Transverse colon (tissue), 4 donors: ENCODE results near the gene PFN3. TPM values are rescaled to one million over a fixed set of nuclear protein-coding genes. Genes with fewer than 3 reads are reported as not detected.

Source experiments
- DNase-seq: peaks from one replicate; pipeline ENCODE4 v3.0.0-alpha.2; 2019
- H3K27ac ChIP-seq, 4 donors: fragments of 200-600 bp; sonication (generic); 2 replicates each; pipeline ENCODE4 v1.5.1; 2016 to 2018; ENCODE audit warnings: inconsistent platforms in 4 of 4
- H3K27me3 ChIP-seq: fragments of 200-600 bp; sonication (generic); 2 replicates; pipeline ENCODE4 v1.5.1; 2017; ENCODE audit warnings: inconsistent platforms
- H3K36me3 ChIP-seq, 4 donors: fragments of 200-600 bp; sonication (generic); 2 replicates each; pipeline ENCODE4 v1.5.1; 2017 to 2019; ENCODE audit warnings: inconsistent platforms in 4 of 4
- H3K4me1 ChIP-seq, 4 donors: fragments of 200-600 bp; sonication (generic); 2 replicates each; pipeline ENCODE4 v1.5.1; 2017 to 2020; ENCODE audit warnings: inconsistent platforms in 4 of 4
- H3K4me3 ChIP-seq, 4 donors: fragments of 200-600 bp; sonication (generic); 1 replicate in 1 of 4; 2 replicates in 3 of 4; pipeline versions ENCODE4 v1.5.1 to v1.6.1; 2017 to 2019; ENCODE audit warnings: inconsistent platforms in 4 of 4
- H3K9me3 ChIP-seq, 2 donors: fragments of 200-600 bp; sonication (generic); 2 replicates each; pipeline ENCODE4 v1.5.1; 2017 to 2019; ENCODE audit warnings: inconsistent platforms in 2 of 2
- EP300 ChIP-seq: sonication (generic); formaldehyde crosslinking; IDR thresholded peaks from one replicate; pipeline ENCODE4 v1.6.1; 2017; ENCODE audit warnings: antibody characterized with exemption, low read depth
- POLR2A ChIP-seq: fragments of 450-650 bp; IDR thresholded peaks from one replicate; pipeline ENCODE4 v1.6.1; 2016; ENCODE audit warnings: antibody characterized with exemption, mild to moderate bottlenecking, moderate library complexity
- POLR2AphosphoS5 ChIP-seq, 3 donors: sonication (generic); formaldehyde crosslinking; IDR thresholded peaks; one replicate each; pipeline ENCODE4 v1.6.1; 2016; ENCODE audit warnings: antibody characterized with exemption in 3 of 3
- WGBS, 2 donors: methylation state at CpG; one replicate each; pipeline ENCODE4 v1.1.5; 2018; ENCODE audit warnings: low coverage in 1 of 2; 5-methylcytosine and 5-hydroxymethylcytosine counted together
- in situ Hi-C, 4 donors: fragments of 200-750 bp; cut with MboI; loops; one replicate each; pipeline versions ENCODE4 v1.15.0 to v1.15.1; 2017; ENCODE audit warnings: low sequenced_read_pairs in 3 of 4, low pct_ligation_motif_present in 1 of 4, low pct_unique_long_range_greater_than_20kb in 1 of 4
- intact Hi-C: fragments of 100-400 bp; cut with DNase I; formaldehyde crosslinking; loops from one replicate; pipeline ENCODE4 v1.15.1; 2023; ENCODE audit warnings: low total_unique reads
- total RNA-seq, 4 donors: library from RNA; depleted of rRNA; stranded (reverse); fragments of >200 nt; gene quantifications; one replicate each; pipeline ENCODE4 v1.1.0, GENCODE V29; 2016
- TF ChIP-seq, protein P1 (sequence below), 5 experiments: fragments of 200-600 bp in 3 of 5; fragments of 450-650 bp in 2 of 5; sonication (generic) in 3 of 5; IDR thresholded peaks; 1 replicate in 2 of 5; 2 replicates in 3 of 5; pipeline ENCODE4 v1.5.1; 2016 to 2017; ENCODE audit warnings: antibody characterized with exemption in 5 of 5, inconsistent platforms in 3 of 5, mild to moderate bottlenecking in 2 of 5, moderate library complexity in 1 of 5

PFN3 gene
- total RNA-seq, 4 donors from 2014 or later = not detected

- H3K36me3 ChIP-seq = no peaks in the 10 kb centered on the region
- 85% methylated on average over 6 of the region's 14 CpGs; no CpG with 5 or more reads in 1 of the 2 donors for WGBS, 2 donors
- peak overlapping the region in 1 of 4 donors; percentile 36 for H3K4me3 ChIP-seq
- H3K27me3 ChIP-seq = no peaks in the 10 kb centered on the region
- intact Hi-C loops = no loop called here
- peaks cover 23 to 52% (median 38%) of the 10 kb centered on the region in 4 donors for H3K4me1 ChIP-seq
- H3K27ac ChIP-seq = peak overlapping the region; percentile 79 to 92 (median 86)
- in situ Hi-C loops = no loop called here
- no peak for DNase-seq
- no peaks in the 10 kb centered on the region for H3K9me3 ChIP-seq
- TF ChIP-seq, protein P1, sequence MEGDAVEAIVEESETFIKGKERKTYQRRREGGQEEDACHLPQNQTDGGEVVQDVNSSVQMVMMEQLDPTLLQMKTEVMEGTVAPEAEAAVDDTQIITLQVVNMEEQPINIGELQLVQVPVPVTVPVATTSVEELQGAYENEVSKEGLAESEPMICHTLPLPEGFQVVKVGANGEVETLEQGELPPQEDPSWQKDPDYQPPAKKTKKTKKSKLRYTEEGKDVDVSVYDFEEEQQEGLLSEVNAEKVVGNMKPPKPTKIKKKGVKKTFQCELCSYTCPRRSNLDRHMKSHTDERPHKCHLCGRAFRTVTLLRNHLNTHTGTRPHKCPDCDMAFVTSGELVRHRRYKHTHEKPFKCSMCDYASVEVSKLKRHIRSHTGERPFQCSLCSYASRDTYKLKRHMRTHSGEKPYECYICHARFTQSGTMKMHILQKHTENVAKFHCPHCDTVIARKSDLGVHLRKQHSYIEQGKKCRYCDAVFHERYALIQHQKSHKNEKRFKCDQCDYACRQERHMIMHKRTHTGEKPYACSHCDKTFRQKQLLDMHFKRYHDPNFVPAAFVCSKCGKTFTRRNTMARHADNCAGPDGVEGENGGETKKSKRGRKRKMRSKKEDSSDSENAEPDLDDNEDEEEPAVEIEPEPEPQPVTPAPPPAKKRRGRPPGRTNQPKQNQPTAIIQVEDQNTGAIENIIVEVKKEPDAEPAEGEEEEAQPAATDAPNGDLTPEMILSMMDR (IDR thresholded peaks at IDR 0.05) = no peak
- TF ChIP-seq POLR2A = no peak
- no peak for TF ChIP-seq EP300
- TF ChIP-seq POLR2AphosphoS5 (IDR thresholded peaks at IDR 0.05) = no peak
Observed at GRCh38 chr5:177365845-177366527, 34.5 kb downstream of the PFN3 start.

GRCh38 chr5:177364159-177364962 is 36.1 kb downstream of the PFN3 start:
- H3K36me3 ChIP-seq = no peaks in the 10 kb centered on the region
- in situ Hi-C loops = no loop called here
- intact Hi-C loops = no loop called here
- H3K27me3 ChIP-seq = no peaks in the 10 kb centered on the region
- no peak overlapping the region for H3K27ac ChIP-seq
- 64 to 73% methylated on average over 6 to 11 of the region's 11 CpGs for WGBS, 2 donors
- TF ChIP-seq EP300 (no peak), POLR2A (no peak), POLR2AphosphoS5 (IDR thresholded peaks at IDR 0.05) (no peak)
- TF ChIP-seq, protein P1 (IDR thresholded peaks at IDR 0.05) = no peak
- H3K4me1 ChIP-seq = peaks cover 20 to 52% (median 34%) of the 10 kb centered on the region in 4 donors
- H3K4me3 ChIP-seq = no peak overlapping the region
- H3K9me3 ChIP-seq = no peaks in the 10 kb centered on the region
- DNase-seq = no peak

GRCh38 chr5:177363565-177363964 is 36.9 kb downstream of the PFN3 start:
- peak overlapping the region in 3 of 4 donors; percentile 23 to 64 (median 46) for H3K4me3 ChIP-seq
- TF ChIP-seq POLR2A (no peak), POLR2AphosphoS5 (IDR thresholded peaks at IDR 0.05) (no peak), EP300 (no peak)
- TF ChIP-seq, protein P1 (IDR thresholded peaks at IDR 0.05) = no peak
- no peak for DNase-seq
- peaks cover 26 to 60% (median 38%) of the 10 kb centered on the region in 4 donors for H3K4me1 ChIP-seq
- peak overlapping the region; percentile 66 to 83 (median 76) for H3K27ac ChIP-seq
- in situ Hi-C loops = no loop called here
- H3K9me3 ChIP-seq = no peaks in the 10 kb centered on the region
- no peaks in the 10 kb centered on the region for H3K27me3 ChIP-seq
- 37 to 41% methylated on average over 10 of the region's 10 CpGs for WGBS, 2 donors
- no peaks in the 10 kb centered on the region for H3K36me3 ChIP-seq
- intact Hi-C loops = no loop called here
